Dermis microvascular lymphatic vessel endothelial cell (primary cell): ENCODE results near the gene GAREM1. TPM values are rescaled to one million over a fixed set of nuclear protein-coding genes. Genes with fewer than 3 reads are reported as not detected.
"Not testable (repeated sequence)": the region's sequence is repeated elsewhere in the genome, so short reads cannot be mapped to it uniquely, and the experiment has no call there.

ENCODE experiments used
- DNase-seq, 2 donors: peaks; one replicate each; pipeline versions ENCODE4 v3.0.0 to v3.0.0-alpha.2; 2010; ENCODE audit warnings: low read depth in 2 of 2
- total RNA-seq: library from RNA; depleted of rRNA; stranded (reverse); fragments of >200 nt; gene quantifications from 2 replicates; pipeline ENCODE4 v1.2.1, GENCODE V29; 2014

Gene GAREM1
- total RNA-seq, result 0.25 and 0.26 TPM in 2 replicates

GRCh38 chr18:32470714-32471633 is at the start of gene GAREM1:
Gene GAREM1, minus strand, starts transcription at chr18:32470882. Its CDS starts 454 bp downstream, at chr18:32470428.
- DNase-seq, result peak; percentile 56 to 97

GRCh38 chr18:32511147-32511546 is 40.5 kb upstream of the GAREM1 start:
- DNase-seq, result no peak

- no peak for DNase-seq
These were observed 38.4 kb upstream of the GAREM1 start for GRCh38 chr18:32509111-32509510.

- no peak for DNase-seq
These were observed 36.4 kb upstream of the GAREM1 start for GRCh38 chr18:32507093-32507492.

GRCh38 chr18:32502014-32502413 is 31.3 kb upstream of the GAREM1 start:
- no peak for DNase-seq

GRCh38 chr18:32501242-32501641 is 30.6 kb upstream of the GAREM1 start:
- not testable (repeated sequence) for DNase-seq

GRCh38 chr18:32483002-32483401 is 12.3 kb upstream of the GAREM1 start:
- no peak for DNase-seq

- DNase-seq, result no peak
These were observed 11.4 kb upstream of the GAREM1 start for GRCh38 chr18:32482117-32482516.

- no peak for DNase-seq
These were observed 9.9 kb upstream of the GAREM1 start for GRCh38 chr18:32480581-32480980.

- DNase-seq, result no peak
These were observed 8.1 kb upstream of the GAREM1 start for GRCh38 chr18:32478807-32479206.

GRCh38 chr18:32478317-32478716 is 7.6 kb upstream of the GAREM1 start:
- no peak for DNase-seq

GRCh38 chr18:32476106-32476505 is 5.4 kb upstream of the GAREM1 start:
- no peak for DNase-seq

GRCh38 chr18:32475069-32475468 is 4.4 kb upstream of the GAREM1 start:
- DNase-seq, result not testable (repeated sequence)

- no peak for DNase-seq
These were observed 2.6 kb upstream of the GAREM1 start for GRCh38 chr18:32473325-32473724.

- DNase-seq, result no peak
These were observed 2.2 kb upstream of the GAREM1 start for GRCh38 chr18:32472841-32473240.

- no peak for DNase-seq
These were observed 295 bp downstream of the GAREM1 start for GRCh38 chr18:32470460-32470713.

- peak in 1 of 2 donors; percentile 37 for DNase-seq
These were observed 807 bp downstream of the GAREM1 start for GRCh38 chr18:32469691-32470459.

- peak in 1 of 2 donors; percentile 2 for DNase-seq
These were observed 1.5 kb downstream of the GAREM1 start for GRCh38 chr18:32469190-32469651.

- DNase-seq, result no peak
These were observed 2.4 kb downstream of the GAREM1 start for GRCh38 chr18:32468147-32468845.

GRCh38 chr18:32461709-32462272 is 8.9 kb downstream of the GAREM1 start:
- no peak for DNase-seq

GRCh38 chr18:32460171-32460731 is 10.4 kb downstream of the GAREM1 start:
- no peak for DNase-seq
